Measurements from ENCODE around the gene NFKBIE. TPM values are rescaled to one million over a fixed set of nuclear protein-coding genes. Genes with fewer than 3 reads are reported as not detected.

NFKBIE gene
- total and polyA plus RNA-seq, 2 of the 13 experiments (the other 11 are each of a cell fraction or from before 2014, with no cell fraction given): 6.7 to 14.5 TPM

DNA sequence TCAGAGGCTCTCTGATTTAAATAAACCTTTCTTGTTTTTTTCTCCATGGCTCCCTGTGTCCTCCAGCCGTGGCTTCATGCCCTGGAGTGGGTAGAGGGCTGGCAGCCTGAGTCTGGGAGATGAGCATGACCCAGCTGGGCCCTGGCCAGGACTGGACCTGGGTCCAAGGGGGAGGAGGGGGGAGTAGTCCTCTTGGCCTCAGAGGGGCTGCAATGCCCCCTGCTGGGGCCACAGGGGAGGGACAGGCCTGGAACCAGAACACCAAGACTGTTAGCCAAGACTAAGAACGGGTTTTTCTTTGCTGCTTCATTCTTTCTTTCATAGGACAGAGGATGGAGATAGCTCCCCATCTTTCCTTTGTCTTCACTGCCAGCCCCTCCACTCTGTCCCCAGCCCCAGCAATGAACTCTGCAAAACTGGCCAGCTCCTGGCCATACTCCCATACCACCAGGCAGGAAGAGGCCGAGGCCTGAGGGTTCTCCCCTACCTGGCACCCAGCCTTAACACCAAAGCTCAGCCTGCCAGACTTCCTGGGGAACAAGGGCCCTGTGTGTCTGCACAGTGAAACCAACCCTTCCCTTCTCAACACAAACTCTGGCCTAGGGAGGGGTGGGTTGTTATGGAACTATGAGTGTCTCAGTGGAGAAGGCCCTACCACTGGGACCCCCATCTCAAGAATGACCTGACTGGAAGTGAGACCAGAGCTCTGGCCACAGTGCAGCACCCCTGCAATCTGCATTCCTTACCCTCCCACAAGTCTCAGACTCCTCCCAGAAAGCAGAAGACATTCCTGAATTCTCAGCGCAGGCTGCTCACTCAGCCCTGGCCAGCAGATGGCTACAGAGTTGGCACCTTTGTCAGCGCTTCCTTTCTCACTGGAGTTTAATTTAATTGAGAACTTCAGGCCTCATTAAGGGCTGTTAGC, 31.0 kb downstream of the NFKBIE start (continued):
- TF ChIP-seq TBX2 (CRISPR knock-in tag; IDR thresholded peaks at IDR 0.05; ENCODE audit: borderline replicate concordance): peak; percentile 55; the same call in 1 of the 2 replicates
- TF ChIP-seq, protein P1, sequence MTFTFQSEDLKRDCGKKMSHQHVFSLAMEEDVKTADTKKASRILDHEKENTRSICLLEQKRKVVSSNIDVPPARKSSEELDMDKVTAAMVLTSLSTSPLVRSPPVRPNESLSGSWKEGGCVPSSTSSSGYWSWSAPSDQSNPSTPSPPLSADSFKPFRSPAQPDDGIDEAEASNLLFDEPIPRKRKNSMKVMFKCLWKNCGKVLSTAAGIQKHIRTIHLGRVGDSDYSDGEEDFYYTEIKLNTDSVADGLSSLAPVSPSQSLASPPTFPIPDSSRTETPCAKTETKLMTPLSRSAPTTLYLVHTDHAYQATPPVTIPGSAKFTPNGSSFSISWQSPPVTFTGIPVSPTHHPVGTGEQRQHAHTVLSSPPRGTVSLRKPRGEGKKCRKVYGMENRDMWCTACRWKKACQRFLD (CRISPR knock-in tag; IDR thresholded peaks at IDR 0.05; ENCODE audit: borderline replicate concordance): no peak
- no peak for TF ChIP-seq ZNF337 (CRISPR knock-in tag; IDR thresholded peaks at IDR 0.05; ENCODE audit: borderline replicate concordance, low read depth)
- TF ChIP-seq HNRNPL (IDR thresholded peaks at IDR 0.05; ENCODE audit: low read depth, low read length): peak; percentile 76
- TF ChIP-seq ISX (CRISPR knock-in tag; conservative IDR thresholded peaks at IDR 0.05): no peak
- no peak for TF ChIP-seq POGZ (CRISPR knock-in tag; IDR thresholded peaks at IDR 0.05)
- TF ChIP-seq THAP11 (CRISPR knock-in tag; IDR thresholded peaks at IDR 0.05): peak; percentile 53; the same call in 1 of the 2 replicates
- TF ChIP-seq, protein P2, sequence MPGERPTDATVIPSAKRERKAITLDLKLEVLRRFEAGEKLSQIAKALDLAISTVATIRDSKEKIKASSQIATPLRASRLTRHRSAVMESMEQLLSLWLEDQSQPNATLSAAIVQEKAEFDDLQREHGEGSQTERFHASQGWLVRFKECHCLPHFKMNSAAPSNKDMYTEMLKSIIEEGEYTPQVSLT (CRISPR knock-in tag; IDR thresholded peaks at IDR 0.05; ENCODE audit: borderline replicate concordance, low read depth): no peak
- TF ChIP-seq ZNF746 (CRISPR knock-in tag; IDR thresholded peaks at IDR 0.05): no peak
- no peak for TF ChIP-seq BHLHE40 (IDR thresholded peaks at IDR 0.05; ENCODE audit: low read length)
- no peak for TF ChIP-seq ZNF720 (CRISPR knock-in tag; IDR thresholded peaks at IDR 0.05)
- no peak for TF ChIP-seq SCMH1 (CRISPR knock-in tag; IDR thresholded peaks at IDR 0.05; ENCODE audit: borderline replicate concordance)
- TF ChIP-seq, protein P3, sequence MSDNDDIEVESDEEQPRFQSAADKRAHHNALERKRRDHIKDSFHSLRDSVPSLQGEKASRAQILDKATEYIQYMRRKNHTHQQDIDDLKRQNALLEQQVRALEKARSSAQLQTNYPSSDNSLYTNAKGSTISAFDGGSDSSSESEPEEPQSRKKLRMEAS (IDR thresholded peaks at IDR 0.05): peak; percentile 19; the same call in 1 of the 2 replicates
- no peak for TF ChIP-seq NFIB (CRISPR knock-in tag; IDR thresholded peaks at IDR 0.05; ENCODE audit: borderline replicate concordance)
- peak; percentile 59; the same call in 1 of the 2 replicates for TF ChIP-seq ZNF331 (CRISPR knock-in tag; IDR thresholded peaks at IDR 0.05)
- TF ChIP-seq PAX8 (CRISPR knock-in tag; IDR thresholded peaks at IDR 0.05; ENCODE audit: borderline replicate concordance): no peak
- TF ChIP-seq SP2 (CRISPR knock-in tag; IDR thresholded peaks at IDR 0.05): no peak
- TF ChIP-seq ZNF460 (CRISPR knock-in tag; IDR thresholded peaks at IDR 0.05; ENCODE audit: borderline replicate concordance): no peak
- TF ChIP-seq, protein P4, sequence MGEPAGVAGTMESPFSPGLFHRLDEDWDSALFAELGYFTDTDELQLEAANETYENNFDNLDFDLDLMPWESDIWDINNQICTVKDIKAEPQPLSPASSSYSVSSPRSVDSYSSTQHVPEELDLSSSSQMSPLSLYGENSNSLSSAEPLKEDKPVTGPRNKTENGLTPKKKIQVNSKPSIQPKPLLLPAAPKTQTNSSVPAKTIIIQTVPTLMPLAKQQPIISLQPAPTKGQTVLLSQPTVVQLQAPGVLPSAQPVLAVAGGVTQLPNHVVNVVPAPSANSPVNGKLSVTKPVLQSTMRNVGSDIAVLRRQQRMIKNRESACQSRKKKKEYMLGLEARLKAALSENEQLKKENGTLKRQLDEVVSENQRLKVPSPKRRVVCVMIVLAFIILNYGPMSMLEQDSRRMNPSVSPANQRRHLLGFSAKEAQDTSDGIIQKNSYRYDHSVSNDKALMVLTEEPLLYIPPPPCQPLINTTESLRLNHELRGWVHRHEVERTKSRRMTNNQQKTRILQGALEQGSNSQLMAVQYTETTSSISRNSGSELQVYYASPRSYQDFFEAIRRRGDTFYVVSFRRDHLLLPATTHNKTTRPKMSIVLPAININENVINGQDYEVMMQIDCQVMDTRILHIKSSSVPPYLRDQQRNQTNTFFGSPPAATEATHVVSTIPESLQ (CRISPR knock-in tag; conservative IDR thresholded peaks at IDR 0.05): no peak
- no peak for TF ChIP-seq ZFP36L2 (CRISPR knock-in tag; IDR thresholded peaks at IDR 0.05)
- TF ChIP-seq, protein P5, sequence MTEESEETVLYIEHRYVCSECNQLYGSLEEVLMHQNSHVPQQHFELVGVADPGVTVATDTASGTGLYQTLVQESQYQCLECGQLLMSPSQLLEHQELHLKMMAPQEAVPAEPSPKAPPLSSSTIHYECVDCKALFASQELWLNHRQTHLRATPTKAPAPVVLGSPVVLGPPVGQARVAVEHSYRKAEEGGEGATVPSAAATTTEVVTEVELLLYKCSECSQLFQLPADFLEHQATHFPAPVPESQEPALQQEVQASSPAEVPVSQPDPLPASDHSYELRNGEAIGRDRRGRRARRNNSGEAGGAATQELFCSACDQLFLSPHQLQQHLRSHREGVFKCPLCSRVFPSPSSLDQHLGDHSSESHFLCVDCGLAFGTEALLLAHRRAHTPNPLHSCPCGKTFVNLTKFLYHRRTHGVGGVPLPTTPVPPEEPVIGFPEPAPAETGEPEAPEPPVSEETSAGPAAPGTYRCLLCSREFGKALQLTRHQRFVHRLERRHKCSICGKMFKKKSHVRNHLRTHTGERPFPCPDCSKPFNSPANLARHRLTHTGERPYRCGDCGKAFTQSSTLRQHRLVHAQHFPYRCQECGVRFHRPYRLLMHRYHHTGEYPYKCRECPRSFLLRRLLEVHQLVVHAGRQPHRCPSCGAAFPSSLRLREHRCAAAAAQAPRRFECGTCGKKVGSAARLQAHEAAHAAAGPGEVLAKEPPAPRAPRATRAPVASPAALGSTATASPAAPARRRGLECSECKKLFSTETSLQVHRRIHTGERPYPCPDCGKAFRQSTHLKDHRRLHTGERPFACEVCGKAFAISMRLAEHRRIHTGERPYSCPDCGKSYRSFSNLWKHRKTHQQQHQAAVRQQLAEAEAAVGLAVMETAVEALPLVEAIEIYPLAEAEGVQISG (CRISPR knock-in tag; IDR thresholded peaks at IDR 0.05): peak; percentile 61
- no peak for TF ChIP-seq ZNF678 (CRISPR knock-in tag; IDR thresholded peaks at IDR 0.05)

Measured in HepG2 (cell line).